H1 (cell line): ENCODE measurements around the gene INPP4B. TPM values are rescaled to one million over a fixed set of nuclear protein-coding genes. Genes with fewer than 3 reads are reported as not detected.

ENCODE experiments used
- CTCF ChIA-PET: fragments of 300-600 bp; sonication (Branson Sonifier 250); formaldehyde crosslinking; loops from one replicate; lab custom pipeline; 2021; ENCODE audit not compliant: partially characterized antibody; lab: Charles Lee
- POLR2A ChIA-PET: fragments of 300-600 bp; sonication (Branson Sonifier 250); formaldehyde crosslinking; loops from one replicate; lab custom pipeline; 2021; ENCODE audit warnings: inconsistent platforms; ENCODE audit not compliant: partially characterized antibody; lab: Charles Lee
- DNase-seq, 2 experiments: peaks; one replicate each; pipeline versions ENCODE4 v3.0.0 to v3.0.0-alpha.2; 2010 to 2022; ENCODE audit warnings: low spot score in 2 of 2, low read depth in 1 of 2, mixed read lengths in 1 of 2
- FAIRE-seq: peaks from 2 replicates; lab custom pipeline; 2011; peaks lifted over from hg19 to GRCh38; lab: Jason Lieb, UNC
- H2AFZ ChIP-seq: 2 replicates; pipeline ENCODE4 v1.8.1; 2012; ENCODE audit warnings: low read length, inconsistent platforms
- H2AK5ac ChIP-seq: 2 replicates; pipeline ENCODE4 v1.6.1; 2013; ENCODE audit warnings: low read depth, low read length
- H2BK120ac ChIP-seq: replicated peaks from 2 replicates; pipeline ENCODE3; 2013; ENCODE audit warnings: low read depth, low read length, inconsistent platforms
- H2BK12ac ChIP-seq: 2 replicates; pipeline ENCODE4 v1.6.1; 2013; ENCODE audit warnings: low read depth, low read length
- H2BK15ac ChIP-seq: 2 replicates; pipeline ENCODE4 v1.6.1; 2013; ENCODE audit warnings: low read length
- H2BK20ac ChIP-seq: 2 replicates; pipeline ENCODE4 v1.6.1; 2013; ENCODE audit warnings: low read length
- H2BK5ac ChIP-seq: 2 replicates; pipeline ENCODE4 v1.6.1; 2013; ENCODE audit warnings: low read depth, low read length
- H3K14ac ChIP-seq: 2 replicates; pipeline ENCODE4 v1.6.1; 2013; ENCODE audit warnings: inconsistent platforms; ENCODE audit not compliant: insufficient read length
- H3K18ac ChIP-seq: 2 replicates; pipeline ENCODE4 v1.6.1; 2013; ENCODE audit warnings: low read length; ENCODE audit errors: extremely low read depth
- H3K23ac ChIP-seq: 2 replicates; pipeline ENCODE4 v1.6.1; 2013; ENCODE audit warnings: inconsistent platforms; ENCODE audit not compliant: insufficient read length
- H3K23me2 ChIP-seq: 2 replicates; pipeline ENCODE4 v1.6.1; 2013; ENCODE audit warnings: low read depth, low read length
- H3K27ac ChIP-seq: 2 replicates; pipeline ENCODE4 v1.6.1; 2011; ENCODE audit warnings: low read depth, low read length, inconsistent platforms
- H3K27me3 ChIP-seq, 4 experiments: replicated peaks in 1 of 4; 1 replicate in 1 of 4; 2 replicates in 3 of 4; pipeline versions ENCODE4 v1.6.1 to v1.8.1; 2011 to 2013; ENCODE audit warnings: low read length in 3 of 4, mild to moderate bottlenecking in 3 of 4, inconsistent platforms in 2 of 4, mixed read lengths in 2 of 4, moderate library complexity in 1 of 4; ENCODE audit not compliant: control insufficient read depth in 3 of 4, insufficient read depth in 3 of 4; ENCODE audit errors: extremely low read depth in 1 of 4
- H3K36me3 ChIP-seq, 4 experiments: 2 replicates each; pipeline versions ENCODE4 v1.6.1 to v1.8.1; 2011 to 2013; ENCODE audit warnings: mild to moderate bottlenecking in 4 of 4, low read length in 3 of 4, moderate library complexity in 2 of 4, control low read depth in 1 of 4, inconsistent platforms in 1 of 4; ENCODE audit not compliant: insufficient read depth in 4 of 4, control insufficient read depth in 2 of 4
- H3K4ac ChIP-seq: replicated peaks from 2 replicates; pipeline ENCODE3; 2013; ENCODE audit warnings: low read length, low read depth, mixed read lengths, inconsistent platforms; ENCODE audit not compliant: insufficient read length
- H3K4me1 ChIP-seq, 4 experiments: replicated peaks in 1 of 4; 1 replicate in 1 of 4; 2 replicates in 3 of 4; pipeline versions ENCODE4 v1.6.1 to v1.8.1; 2011 to 2013; ENCODE audit warnings: low read length in 3 of 4, inconsistent platforms in 2 of 4, mixed read lengths in 1 of 4; ENCODE audit not compliant: insufficient read depth in 4 of 4, control insufficient read depth in 3 of 4
- H3K4me2 ChIP-seq, 2 experiments: 2 replicates each; pipeline versions ENCODE4 v1.6.1 to v1.8.1; 2011 to 2013; ENCODE audit warnings: low read depth in 2 of 2, low read length in 2 of 2, control low read depth in 1 of 2, inconsistent platforms in 1 of 2, mild to moderate bottlenecking in 1 of 2; ENCODE audit not compliant: insufficient read depth in 1 of 2
- H3K4me3 ChIP-seq, 4 experiments: fragments of 200-600, 300-600 bp in 1 of 4; sonication (generic), shearing (Covaris generic), sonication (Bioruptor Twin) in 1 of 4; 2 replicates each; pipeline versions ENCODE4 v1.5.1 to v1.8.1; 2011 to 2016; ENCODE audit warnings: low read length in 4 of 4, low read depth in 3 of 4, control low read depth in 2 of 4, inconsistent platforms in 2 of 4, mild to moderate bottlenecking in 2 of 4, mixed read lengths in 1 of 4, moderate library complexity in 1 of 4; ENCODE audit not compliant: insufficient read depth in 2 of 4; ENCODE audit errors: extremely low read depth in 1 of 4
- H3K56ac ChIP-seq: replicated peaks from 2 replicates; pipeline ENCODE3; 2013; ENCODE audit warnings: low read depth, mild to moderate bottlenecking, mixed read lengths, low read length, inconsistent platforms; ENCODE audit not compliant: insufficient read length
- H3K79me1 ChIP-seq: 2 replicates; pipeline ENCODE4 v1.6.1; 2013; ENCODE audit warnings: low read depth, low read length, control low read depth
- H3K79me2 ChIP-seq, 2 experiments: 2 replicates each; pipeline versions ENCODE4 v1.6.1 to v1.8.1; 2012 to 2013; ENCODE audit warnings: low read length in 2 of 2, mild to moderate bottlenecking in 2 of 2, inconsistent platforms in 1 of 2; ENCODE audit not compliant: insufficient read depth in 2 of 2, control insufficient read depth in 1 of 2
- H3K9ac ChIP-seq, 4 experiments: replicated peaks in 1 of 4; 1 replicate in 1 of 4; 2 replicates in 3 of 4; pipeline versions ENCODE4 v1.6.1 to v1.8.1; 2011 to 2013; ENCODE audit warnings: low read depth in 3 of 4, low read length in 3 of 4, control low read depth in 2 of 4, mild to moderate bottlenecking in 2 of 4, moderate library complexity in 2 of 4, inconsistent platforms in 1 of 4; ENCODE audit errors: extremely low read depth in 1 of 4
- H3K9me3 ChIP-seq, 2 experiments: 2 replicates each; pipeline versions ENCODE4 v1.6.1 to v1.8.1; 2012 to 2013; ENCODE audit warnings: mild to moderate bottlenecking in 2 of 2, moderate library complexity in 2 of 2, control low read depth in 1 of 2, inconsistent platforms in 1 of 2, low read depth in 1 of 2, low read length in 1 of 2, mixed read lengths in 1 of 2; ENCODE audit not compliant: insufficient read depth in 2 of 2
- H4K20me1 ChIP-seq, 2 experiments: replicated peaks in 1 of 2; 2 replicates each; pipeline versions ENCODE3 to v1.8.1; 2011 to 2013; ENCODE audit warnings: inconsistent platforms in 2 of 2, low read length in 2 of 2, mild to moderate bottlenecking in 1 of 2; ENCODE audit not compliant: insufficient read depth in 2 of 2, control insufficient read depth in 1 of 2
- H4K5ac ChIP-seq: 2 replicates; pipeline ENCODE4 v1.6.1; 2013; ENCODE audit warnings: low read length, low read depth, mixed read lengths, inconsistent platforms; ENCODE audit not compliant: insufficient read length
- H4K8ac ChIP-seq: 2 replicates; pipeline ENCODE4 v1.8.0; 2013; ENCODE audit warnings: mild to moderate bottlenecking, moderate library complexity, low read length, inconsistent platforms; ENCODE audit not compliant: insufficient read depth; ENCODE audit errors: extremely low read depth
- H4K91ac ChIP-seq: replicated peaks from 2 replicates; pipeline ENCODE3; 2013; ENCODE audit warnings: low read length, mixed read lengths, inconsistent platforms; ENCODE audit not compliant: insufficient read length
- ATF3 ChIP-seq: IDR thresholded peaks from 2 replicates; pipeline ENCODE4 v1.6.1; 2011; ENCODE audit warnings: low read depth, mild to moderate bottlenecking, low read length; ENCODE audit not compliant: insufficient read depth
- WGBS, 2 experiments: shearing (Covaris generic) in 1 of 2; methylation state at CpG; one replicate each; pipeline versions ENCODE4 v1.1.6 to v1.1.7; 2013 to 2015; ENCODE audit warnings: low lambda C conversion rate in 2 of 2, mixed read lengths in 2 of 2, inconsistent platforms in 1 of 2, low coverage in 1 of 2, missing lambda C conversion rate in 1 of 2; ENCODE audit not compliant: insufficient replicate concordance in 2 of 2, insufficient coverage in 1 of 2, insufficient read length in 1 of 2; ENCODE audit errors: extremely low coverage in 1 of 2, missing lambda C conversion rate in 1 of 2; 5-methylcytosine and 5-hydroxymethylcytosine counted together
- polyA plus RNA-seq, 7 experiments: library from polyadenylated mRNA; depleted of rRNA in 3 of 7; stranded (reverse) in 5 of 7; unstranded in 2 of 7; fragments of >200 nt in 5 of 7; fragments of 200-250 nt in 2 of 7; gene quantifications; 1 replicate in 5 of 7; 2 replicates in 1 of 7; 4 replicates in 1 of 7; pipeline versions ENCODE4 v1.2.1 to v1.2.3, GENCODE V29; 2011 to 2013; ENCODE audit warnings: missing spikeins in 2 of 7, mixed read lengths in 2 of 7
- total RNA-seq: library from RNA; stranded (reverse); fragmentation: NEBNext Ultra II Directional; extraction: Animal tissue kit (Norgen Biotek cat#: 25700); gene quantifications from 2 replicates; pipeline ENCODE4 v1.2.1, GENCODE V29; 2021

The INPP4B gene
- total and polyA plus RNA-seq, 2 of the 8 experiments (the other 6 are each of a cell fraction or from before 2014, with no cell fraction given): 0.11 to 0.54 TPM

DNA sequence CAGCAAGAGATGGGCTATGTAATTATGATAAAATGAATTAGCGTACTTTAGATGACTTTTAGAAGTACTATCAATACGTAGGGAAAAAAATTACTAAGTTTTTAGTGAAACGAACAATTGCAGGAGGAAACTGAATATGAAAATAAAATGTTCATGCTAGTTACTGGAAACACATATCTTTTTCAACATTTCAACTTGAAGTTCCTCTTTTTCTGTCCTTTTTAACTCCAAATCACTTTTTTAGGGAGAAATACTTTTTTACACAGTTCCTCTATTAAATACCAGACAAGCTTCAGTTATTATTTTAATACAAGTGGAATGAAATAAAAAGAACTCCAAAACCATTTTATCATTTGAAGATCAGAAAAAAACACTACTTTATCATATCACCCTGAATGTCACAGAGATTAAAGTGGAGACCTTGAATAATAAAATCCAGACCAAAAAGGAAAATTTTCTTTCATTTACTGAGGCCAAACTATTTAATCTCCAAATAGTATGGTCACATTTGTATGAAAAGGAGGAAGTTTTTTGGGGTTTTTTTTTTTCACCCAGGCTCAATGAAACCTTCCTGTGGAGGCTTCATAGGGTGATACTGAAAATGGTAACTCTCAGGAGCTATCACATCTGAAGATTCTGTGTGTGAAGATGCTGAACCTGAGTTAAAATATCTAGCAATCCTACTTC, 306.2 kb downstream of the INPP4B start:
- no peak for DNase-seq
- Histone ChIP-seq H4K8ac (no peak overlapping the region), H3K4me3 (no peak overlapping the region), H3K27me3 (no peaks in the 10 kb centered on the region), H3K79me1 (no peaks in the 10 kb centered on the region), H3K23me2 (no peaks in the 10 kb centered on the region; the same call in 1 of the 2 replicates), H3K36me3 (no peaks in the 10 kb centered on the region), H3K4ac (no peak overlapping the region), H3K79me2 (no peaks in the 10 kb centered on the region), H3K27ac (no peak overlapping the region), H3K4me1 (no peaks in the 10 kb centered on the region), H3K56ac (no peak overlapping the region), H3K18ac (no peak overlapping the region), H3K23ac (no peak overlapping the region), H2BK15ac (no peak overlapping the region), H4K91ac (no peak overlapping the region), H2AFZ (no peak overlapping the region), H3K9me3 (no peaks in the 10 kb centered on the region), H3K14ac (no peak overlapping the region), H2BK5ac (no peak overlapping the region), H2BK20ac (no peak overlapping the region), H2BK120ac (no peak overlapping the region), H4K5ac (no peak overlapping the region), H4K20me1 (no peaks in the 10 kb centered on the region), H3K9ac (no peak overlapping the region), H3K4me2 (no peak overlapping the region), H2AK5ac (no peak overlapping the region), H2BK12ac (no peak overlapping the region)
- WGBS, 2 experiments: 45% methylated on average over 3 of the region's 3 CpGs; no CpG with 5 or more reads in 1 of the 2 experiments
- FAIRE-seq: no peak
- ChIA-PET POLR2A (no interaction called here), CTCF (no interaction called here)
- no peak for TF ChIP-seq ATF3
